Upper lobe of left lung (tissue), 4 donors: Measurements from ENCODE around the gene TPST2.

Experiments
- EP300 ChIP-seq, 4 donors: sonication (generic); formaldehyde crosslinking; IDR thresholded peaks; one replicate each; pipeline ENCODE4 v1.5.1; 2017; ENCODE audit warnings: antibody characterized with exemption in 4 of 4, control low read depth in 2 of 4
- POLR2A ChIP-seq, 4 donors: fragments of 450-650 bp; IDR thresholded peaks; one replicate each; pipeline ENCODE4 v1.5.1; 2016 to 2017; ENCODE audit warnings: antibody characterized with exemption in 4 of 4, mild to moderate bottlenecking in 2 of 4
- POLR2AphosphoS5 ChIP-seq, 2 donors: sonication (generic); formaldehyde crosslinking; IDR thresholded peaks; one replicate each; pipeline ENCODE4 v1.5.1; 2017; ENCODE audit warnings: antibody characterized with exemption in 2 of 2
- TF ChIP-seq, protein P1 (sequence below), 6 experiments: fragments of 450-650 bp in 4 of 6; fragments of 200-600 bp in 2 of 6; sonication (generic) in 2 of 6; IDR thresholded peaks; one replicate each; pipeline ENCODE4 v1.5.1; 2016 to 2019; ENCODE audit warnings: antibody characterized with exemption in 6 of 6

DNA sequence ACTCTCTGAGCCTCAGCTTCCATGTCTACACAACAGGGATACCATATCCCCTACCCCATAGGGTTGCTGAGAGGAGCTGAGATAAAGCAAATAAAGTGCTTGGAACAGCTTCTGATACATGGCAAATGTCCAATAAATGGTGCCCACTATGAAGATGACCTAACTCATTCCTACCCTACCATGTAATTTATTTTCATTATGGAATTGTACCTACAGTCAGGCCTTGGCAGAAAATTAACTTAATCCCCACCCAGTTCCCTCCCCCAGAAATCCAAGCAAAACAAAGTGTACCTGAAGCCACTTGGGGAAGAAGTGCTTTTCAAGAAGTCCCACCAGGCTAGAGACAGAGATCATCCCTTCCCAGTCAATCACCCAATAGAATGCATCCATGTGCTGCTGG is 95.4 kb downstream of the TPST2 start:
- TF ChIP-seq, protein P1, sequence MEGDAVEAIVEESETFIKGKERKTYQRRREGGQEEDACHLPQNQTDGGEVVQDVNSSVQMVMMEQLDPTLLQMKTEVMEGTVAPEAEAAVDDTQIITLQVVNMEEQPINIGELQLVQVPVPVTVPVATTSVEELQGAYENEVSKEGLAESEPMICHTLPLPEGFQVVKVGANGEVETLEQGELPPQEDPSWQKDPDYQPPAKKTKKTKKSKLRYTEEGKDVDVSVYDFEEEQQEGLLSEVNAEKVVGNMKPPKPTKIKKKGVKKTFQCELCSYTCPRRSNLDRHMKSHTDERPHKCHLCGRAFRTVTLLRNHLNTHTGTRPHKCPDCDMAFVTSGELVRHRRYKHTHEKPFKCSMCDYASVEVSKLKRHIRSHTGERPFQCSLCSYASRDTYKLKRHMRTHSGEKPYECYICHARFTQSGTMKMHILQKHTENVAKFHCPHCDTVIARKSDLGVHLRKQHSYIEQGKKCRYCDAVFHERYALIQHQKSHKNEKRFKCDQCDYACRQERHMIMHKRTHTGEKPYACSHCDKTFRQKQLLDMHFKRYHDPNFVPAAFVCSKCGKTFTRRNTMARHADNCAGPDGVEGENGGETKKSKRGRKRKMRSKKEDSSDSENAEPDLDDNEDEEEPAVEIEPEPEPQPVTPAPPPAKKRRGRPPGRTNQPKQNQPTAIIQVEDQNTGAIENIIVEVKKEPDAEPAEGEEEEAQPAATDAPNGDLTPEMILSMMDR (IDR thresholded peaks at IDR 0.05): no peak
- no peak for TF ChIP-seq POLR2AphosphoS5 (IDR thresholded peaks at IDR 0.05)
- TF ChIP-seq POLR2A (IDR thresholded peaks at IDR 0.05): no peak
- no peak for TF ChIP-seq EP300 (IDR thresholded peaks at IDR 0.05)
